H9 (cell line): Measurements from ENCODE around the gene HDAC5. TPM values are rescaled to one million over a fixed set of nuclear protein-coding genes. Genes with fewer than 3 reads are reported as not detected.

ENCODE experiments used
- DNase-seq: peaks from one replicate; pipeline ENCODE4 v3.0.0-alpha.2; 2017
- H2AFZ ChIP-seq: one replicate; pipeline ENCODE4 v1.6.1; 2013; ENCODE audit warnings: mild to moderate bottlenecking, low read length, control low read depth, moderate library complexity
- H2AK5ac ChIP-seq: 2 replicates; pipeline ENCODE4 v1.6.1; 2013; ENCODE audit warnings: low read length, control low read depth, mixed read lengths; ENCODE audit not compliant: insufficient read length
- H2BK120ac ChIP-seq: one replicate; pipeline ENCODE4 v1.6.1; 2013; ENCODE audit warnings: low read depth, mild to moderate bottlenecking, low read length, control low read depth, inconsistent platforms; ENCODE audit not compliant: poor library complexity, severe bottlenecking
- H2BK12ac ChIP-seq: 2 replicates; pipeline ENCODE4 v1.6.1; 2013; ENCODE audit warnings: low read length, control low read depth, mixed read lengths, low read depth; ENCODE audit not compliant: insufficient read length
- H2BK15ac ChIP-seq: 2 replicates; pipeline ENCODE4 v1.6.1; 2013; ENCODE audit warnings: low read depth, low read length, control low read depth
- H2BK20ac ChIP-seq: one replicate; pipeline ENCODE4 v1.6.1; 2013; ENCODE audit warnings: low read depth, mild to moderate bottlenecking, low read length, control low read depth, inconsistent platforms; ENCODE audit not compliant: poor library complexity, severe bottlenecking
- H2BK5ac ChIP-seq: 2 replicates; pipeline ENCODE4 v1.6.1; 2013; ENCODE audit warnings: low read length, control low read depth, mixed read lengths; ENCODE audit not compliant: insufficient read length
- H3K14ac ChIP-seq: 2 replicates; pipeline ENCODE4 v1.6.1; 2013; ENCODE audit warnings: low read length, control low read depth; ENCODE audit not compliant: insufficient read depth
- H3K18ac ChIP-seq: 2 replicates; pipeline ENCODE4 v1.6.1; 2013; ENCODE audit warnings: low read depth, mild to moderate bottlenecking, mixed read lengths, low read length, control low read depth; ENCODE audit not compliant: insufficient read length
- H3K23ac ChIP-seq: 2 replicates; pipeline ENCODE4 v1.6.1; 2013; ENCODE audit warnings: low read length, control low read depth, mixed read lengths, low read depth; ENCODE audit not compliant: insufficient read length
- H3K23me2 ChIP-seq: 2 replicates; pipeline ENCODE4 v1.6.1; 2013; ENCODE audit warnings: low read depth, mild to moderate bottlenecking, mixed read lengths, low read length, control low read depth; ENCODE audit not compliant: insufficient read length, poor library complexity, severe bottlenecking
- H3K27ac ChIP-seq: 2 replicates; pipeline ENCODE4 v1.5.1; 2013; ENCODE audit warnings: low read length, control low read depth, mixed read lengths, low read depth; ENCODE audit not compliant: insufficient read length
- H3K27me3 ChIP-seq: 2 replicates; pipeline ENCODE4 v1.6.1; 2013; ENCODE audit warnings: low read length, control low read depth, inconsistent platforms; ENCODE audit not compliant: insufficient read depth
- H3K4ac ChIP-seq: 2 replicates; pipeline ENCODE4 v1.6.1; 2013; ENCODE audit warnings: low read depth, mild to moderate bottlenecking, control low read depth, inconsistent platforms, low read length, moderate library complexity
- H3K4me1 ChIP-seq: 2 replicates; pipeline ENCODE4 v1.6.1; 2013; ENCODE audit warnings: low read length, control low read depth, inconsistent platforms; ENCODE audit not compliant: insufficient read depth
- H3K4me2 ChIP-seq: 2 replicates; pipeline ENCODE4 v1.6.1; 2013; ENCODE audit warnings: low read length, control low read depth, mixed read lengths; ENCODE audit not compliant: insufficient read length, insufficient read depth
- H3K56ac ChIP-seq: 2 replicates; pipeline ENCODE4 v1.6.1; 2013; ENCODE audit warnings: low read depth, mild to moderate bottlenecking, mixed read lengths, low read length, control low read depth; ENCODE audit not compliant: insufficient read length
- H3K79me1 ChIP-seq: 2 replicates; pipeline ENCODE4 v1.6.1; 2013; ENCODE audit warnings: low read depth, mild to moderate bottlenecking, moderate library complexity, low read length, control low read depth, inconsistent platforms; ENCODE audit not compliant: insufficient read depth, poor library complexity, severe bottlenecking
- H3K79me2 ChIP-seq: 2 replicates; pipeline ENCODE4 v1.6.1; 2013; ENCODE audit warnings: low read length, control low read depth, inconsistent platforms; ENCODE audit not compliant: insufficient read depth
- H3K9ac ChIP-seq: 2 replicates; pipeline ENCODE4 v1.6.1; 2013; ENCODE audit warnings: low read length, control low read depth, mixed read lengths; ENCODE audit not compliant: insufficient read length; ENCODE audit errors: extremely low read depth
- H3K9me3 ChIP-seq: one replicate; pipeline ENCODE4 v1.6.1; 2013; ENCODE audit warnings: low read depth, low read length, inconsistent platforms; ENCODE audit not compliant: control insufficient read depth
- H3T11ph ChIP-seq: one replicate; pipeline ENCODE4 v1.6.1; 2013; ENCODE audit warnings: mild to moderate bottlenecking, low read length, control low read depth, inconsistent platforms
- H4K20me1 ChIP-seq: one replicate; pipeline ENCODE4 v1.6.1; 2013; ENCODE audit not compliant: control insufficient read depth, insufficient read length, insufficient read depth
- H4K5ac ChIP-seq: 2 replicates; pipeline ENCODE4 v1.6.1; 2013; ENCODE audit warnings: low read depth, mild to moderate bottlenecking, mixed read lengths, low read length, control low read depth; ENCODE audit not compliant: insufficient read length
- H4K8ac ChIP-seq: replicated peaks from 2 replicates; pipeline ENCODE4 v1.6.1; 2013; ENCODE audit warnings: low read length, control low read depth, mixed read lengths, low read depth; ENCODE audit not compliant: insufficient read length
- H4K91ac ChIP-seq: 2 replicates; pipeline ENCODE4 v1.6.1; 2013; ENCODE audit warnings: low read depth, mild to moderate bottlenecking, moderate library complexity, mixed read lengths, low read length, control low read depth; ENCODE audit not compliant: insufficient read length
- H3K27ac Mint-ChIP-seq, 3 experiments: 2 replicates in 2 of 3; 3 replicates in 1 of 3; pipeline ENCODE4 v1.8.0; 2020 to 2021; ENCODE audit warnings: mixed read lengths in 3 of 3, mild to moderate bottlenecking in 1 of 3, moderate library complexity in 1 of 3
- H3K27me3 Mint-ChIP-seq: 2 replicates; pipeline ENCODE4 v1.8.0; 2021; ENCODE audit warnings: low read depth, mild to moderate bottlenecking, moderate library complexity, mixed read lengths
- H3K36me3 Mint-ChIP-seq, 3 experiments: 2 replicates in 2 of 3; 3 replicates in 1 of 3; pipeline ENCODE4 v1.8.0; 2020 to 2021; ENCODE audit warnings: low read depth in 3 of 3, mixed read lengths in 3 of 3; ENCODE audit not compliant: insufficient read depth in 1 of 3
- H3K4me1 Mint-ChIP-seq, 2 experiments: 2 replicates each; pipeline ENCODE4 v1.8.0; 2020; ENCODE audit warnings: mixed read lengths in 2 of 2
- H3K4me3 Mint-ChIP-seq, 2 experiments: 2 replicates in 1 of 2; 3 replicates in 1 of 2; pipeline ENCODE4 v1.8.0; 2020 to 2021; ENCODE audit warnings: mild to moderate bottlenecking in 2 of 2, mixed read lengths in 2 of 2, moderate library complexity in 1 of 2
- H3K9me3 Mint-ChIP-seq, 2 experiments: 2 replicates in 1 of 2; 3 replicates in 1 of 2; pipeline ENCODE4 v1.8.0; 2020; ENCODE audit warnings: mild to moderate bottlenecking in 2 of 2, mixed read lengths in 2 of 2, moderate library complexity in 1 of 2
- WGBS: extraction: QIAGEN DNeasy Blood & Tissue Kit; methylation state at CpG from one replicate; pipeline ENCODE4 v1.1.7; 2013; ENCODE audit warnings: missing lambda C conversion rate, low lambda C conversion rate, mixed read lengths; ENCODE audit not compliant: insufficient read length; ENCODE audit errors: extremely low coverage; 5-methylcytosine and 5-hydroxymethylcytosine counted together
- total RNA-seq: library from RNA; stranded (reverse); gene quantifications from 2 replicates; pipeline ENCODE4 v1.2.1, GENCODE V29; 2021
- TF ChIP-seq, protein P1 (sequence below): fragments of 200-600 bp; sonication (generic); conservative IDR thresholded peaks from 3 replicates; pipeline ENCODE4 v1.8.0; 2021; ENCODE audit warnings: antibody characterized with exemption, mild to moderate bottlenecking

The HDAC5 gene
- total RNA-seq, 1 experiment from 2014 or later, result 39.5 TPM

DNA sequence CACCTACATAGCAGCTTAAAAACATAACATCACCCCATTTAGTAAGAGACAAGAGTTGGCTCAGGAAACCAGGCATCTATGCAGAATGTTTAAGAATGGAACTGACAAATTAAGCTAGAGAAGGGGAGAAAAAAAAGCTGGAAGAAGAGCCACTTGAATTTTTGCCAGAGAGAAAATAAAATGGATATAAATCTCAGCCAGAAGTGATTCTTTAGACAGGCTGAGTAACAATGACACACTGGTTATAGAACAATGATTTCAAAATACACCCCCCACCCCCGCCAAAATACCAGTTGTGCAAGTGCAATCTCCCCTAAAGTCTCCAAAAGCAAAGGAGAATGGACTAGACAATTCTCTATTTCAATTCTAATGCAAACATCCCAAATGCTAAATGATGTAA is 79.4 kb downstream of the HDAC5 start:
- Histone ChIP-seq H3K9me3 (no peaks in the 10 kb centered on the region), H2AK5ac (no peak overlapping the region), H4K8ac (no peak overlapping the region), H4K20me1 (no peaks in the 10 kb centered on the region), H2AFZ (no peak overlapping the region), H2BK15ac (no peak overlapping the region), H2BK5ac (no peak overlapping the region), H3K18ac (no peak overlapping the region), H3K4me2 (no peak overlapping the region), H3K23me2 (no peaks in the 10 kb centered on the region), H3K4me1 (no peaks in the 10 kb centered on the region), H4K5ac (no peak overlapping the region), H3K79me2 (peaks cover 17% of the 10 kb centered on the region), H3T11ph (no peak overlapping the region), H3K9ac (no peak overlapping the region), H2BK12ac (no peak overlapping the region), H3K27me3 (no peaks in the 10 kb centered on the region), H3K23ac (no peak overlapping the region), H3K14ac (no peak overlapping the region), H3K27ac (no peak overlapping the region), H3K4ac (no peak overlapping the region), H3K56ac (no peak overlapping the region), H3K79me1 (peaks cover 25% of the 10 kb centered on the region), H4K91ac (no peak overlapping the region), H2BK120ac (no peak overlapping the region), H2BK20ac (no peak overlapping the region)
- Mint-ChIP-seq H3K9me3 (no peaks in the 10 kb centered on the region), H3K27ac (peak overlapping the region in 1 of 3 experiments; percentile 73; a peak in 3 of 7 replicates), H3K36me3 (peaks cover 21 to 49% (median 45%) of the 10 kb centered on the region in 3 experiments), H3K4me1 (peaks cover 10 to 19% of the 10 kb centered on the region in 2 experiments), H3K4me3 (no peak overlapping the region), H3K27me3 (no peaks in the 10 kb centered on the region)
- DNase-seq, result no peak
- WGBS, result no CpG with 5 or more reads among the region's 1 CpG
- TF ChIP-seq, protein P1, sequence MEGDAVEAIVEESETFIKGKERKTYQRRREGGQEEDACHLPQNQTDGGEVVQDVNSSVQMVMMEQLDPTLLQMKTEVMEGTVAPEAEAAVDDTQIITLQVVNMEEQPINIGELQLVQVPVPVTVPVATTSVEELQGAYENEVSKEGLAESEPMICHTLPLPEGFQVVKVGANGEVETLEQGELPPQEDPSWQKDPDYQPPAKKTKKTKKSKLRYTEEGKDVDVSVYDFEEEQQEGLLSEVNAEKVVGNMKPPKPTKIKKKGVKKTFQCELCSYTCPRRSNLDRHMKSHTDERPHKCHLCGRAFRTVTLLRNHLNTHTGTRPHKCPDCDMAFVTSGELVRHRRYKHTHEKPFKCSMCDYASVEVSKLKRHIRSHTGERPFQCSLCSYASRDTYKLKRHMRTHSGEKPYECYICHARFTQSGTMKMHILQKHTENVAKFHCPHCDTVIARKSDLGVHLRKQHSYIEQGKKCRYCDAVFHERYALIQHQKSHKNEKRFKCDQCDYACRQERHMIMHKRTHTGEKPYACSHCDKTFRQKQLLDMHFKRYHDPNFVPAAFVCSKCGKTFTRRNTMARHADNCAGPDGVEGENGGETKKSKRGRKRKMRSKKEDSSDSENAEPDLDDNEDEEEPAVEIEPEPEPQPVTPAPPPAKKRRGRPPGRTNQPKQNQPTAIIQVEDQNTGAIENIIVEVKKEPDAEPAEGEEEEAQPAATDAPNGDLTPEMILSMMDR, result no peak
